Endothelial cell of umbilical vein (primary cell): ENCODE results near the gene LSP1.

Experiments
- CTCF ChIP-seq, 2 donors: IDR thresholded peaks; 1 replicate in 1 of 2; 2 replicates in 1 of 2; pipeline ENCODE4 v1.5.1; 2011; ENCODE audit warnings: low read length in 2 of 2, mild to moderate bottlenecking in 2 of 2, moderate library complexity in 2 of 2, control low read depth in 1 of 2, inconsistent platforms in 1 of 2, low read depth in 1 of 2; ENCODE audit not compliant: insufficient read depth in 1 of 2; ENCODE audit errors: extremely low read depth in 1 of 2
- MAX ChIP-seq: IDR thresholded peaks from 2 replicates; pipeline ENCODE4 v1.6.1; 2011; ENCODE audit not compliant: insufficient read depth, insufficient read length

DNA sequence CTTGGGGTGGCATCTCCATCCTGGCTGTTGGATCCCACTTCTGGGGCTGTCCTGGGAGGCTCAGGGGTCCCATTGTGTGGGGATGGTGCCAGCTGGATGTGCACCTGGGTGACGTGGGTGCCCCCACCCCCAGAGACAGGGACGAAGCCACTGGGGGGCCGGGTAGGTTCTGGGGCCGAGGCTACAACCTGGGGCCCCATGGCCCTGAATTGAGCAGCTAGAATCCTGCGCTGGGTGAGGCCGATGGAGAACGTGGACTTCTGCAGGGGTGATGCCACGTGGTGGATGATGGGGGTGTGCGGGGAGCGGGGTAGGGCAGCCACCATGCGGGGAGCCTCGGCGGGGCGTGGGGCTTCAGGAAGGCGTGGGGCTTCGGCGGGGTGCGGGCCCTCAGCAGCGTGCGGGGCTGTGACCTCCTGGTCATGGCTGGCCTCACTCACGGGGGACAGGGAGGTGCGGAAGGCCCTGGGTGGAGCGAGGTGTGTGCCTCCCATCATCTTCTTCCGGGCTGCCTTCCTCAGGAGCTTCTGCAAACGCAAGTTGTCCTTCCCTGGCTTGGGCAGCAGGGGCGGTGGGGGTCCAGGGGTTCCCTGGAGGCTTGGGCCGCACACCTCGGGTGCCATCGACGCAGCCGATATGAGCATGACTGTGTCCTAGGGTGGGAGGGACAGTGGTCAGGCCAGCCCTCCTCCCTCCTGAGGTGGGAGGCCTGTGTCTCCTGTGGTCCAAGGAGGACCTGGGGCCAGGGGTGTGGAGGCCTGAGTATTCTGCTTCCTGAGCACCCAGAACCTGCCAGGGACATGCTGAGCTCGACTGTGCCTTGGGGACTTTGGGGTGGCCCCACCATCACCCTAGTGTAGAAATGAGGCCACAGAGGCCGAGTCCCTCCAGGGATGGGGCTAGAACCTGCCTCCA lies 37.3 kb downstream of the LSP1 start:
- TF ChIP-seq CTCF (IDR thresholded peaks at IDR 0.05; ENCODE audit: extremely low read depth in 1 of 2, insufficient read depth in 1 of 2, low read depth in 1 of 2, low read length in 2 of 2) (no peak), MAX (no peak)
